Upper lobe of left lung (tissue), 4 donors: ENCODE data around the gene FYN.

Experiments used
- EP300 ChIP-seq, 4 donors: sonication (generic); formaldehyde crosslinking; IDR thresholded peaks; one replicate each; pipeline ENCODE4 v1.5.1; 2017; ENCODE audit warnings: antibody characterized with exemption in 4 of 4, control low read depth in 2 of 4
- POLR2A ChIP-seq, 4 donors: fragments of 450-650 bp; IDR thresholded peaks; one replicate each; pipeline ENCODE4 v1.5.1; 2016 to 2017; ENCODE audit warnings: antibody characterized with exemption in 4 of 4, mild to moderate bottlenecking in 2 of 4
- TF ChIP-seq, protein P1 (sequence below), 6 experiments: fragments of 450-650 bp in 4 of 6; fragments of 200-600 bp in 2 of 6; sonication (generic) in 2 of 6; IDR thresholded peaks; one replicate each; pipeline ENCODE4 v1.5.1; 2016 to 2019; ENCODE audit warnings: antibody characterized with exemption in 6 of 6

DNA sequence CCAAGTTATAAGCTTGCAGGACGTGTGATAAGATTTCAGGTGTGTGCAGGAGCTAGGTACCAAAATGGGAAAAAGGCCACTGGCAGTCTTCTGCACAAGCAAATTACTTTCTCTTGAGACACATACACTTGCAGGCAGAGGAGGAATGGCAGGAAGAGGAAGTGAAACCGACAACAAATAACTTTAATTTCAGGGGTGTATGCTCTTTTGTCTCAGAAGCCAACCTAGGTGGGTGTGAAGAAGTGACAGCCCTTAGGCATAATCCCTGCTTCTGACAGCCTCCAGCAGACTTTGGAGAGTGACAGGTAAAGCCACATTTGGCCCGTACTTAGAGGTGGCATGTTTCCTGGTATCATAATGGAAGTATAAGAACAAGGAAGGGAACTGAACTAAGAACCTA is 148.7 kb downstream of the FYN start:
- TF ChIP-seq, protein P1, sequence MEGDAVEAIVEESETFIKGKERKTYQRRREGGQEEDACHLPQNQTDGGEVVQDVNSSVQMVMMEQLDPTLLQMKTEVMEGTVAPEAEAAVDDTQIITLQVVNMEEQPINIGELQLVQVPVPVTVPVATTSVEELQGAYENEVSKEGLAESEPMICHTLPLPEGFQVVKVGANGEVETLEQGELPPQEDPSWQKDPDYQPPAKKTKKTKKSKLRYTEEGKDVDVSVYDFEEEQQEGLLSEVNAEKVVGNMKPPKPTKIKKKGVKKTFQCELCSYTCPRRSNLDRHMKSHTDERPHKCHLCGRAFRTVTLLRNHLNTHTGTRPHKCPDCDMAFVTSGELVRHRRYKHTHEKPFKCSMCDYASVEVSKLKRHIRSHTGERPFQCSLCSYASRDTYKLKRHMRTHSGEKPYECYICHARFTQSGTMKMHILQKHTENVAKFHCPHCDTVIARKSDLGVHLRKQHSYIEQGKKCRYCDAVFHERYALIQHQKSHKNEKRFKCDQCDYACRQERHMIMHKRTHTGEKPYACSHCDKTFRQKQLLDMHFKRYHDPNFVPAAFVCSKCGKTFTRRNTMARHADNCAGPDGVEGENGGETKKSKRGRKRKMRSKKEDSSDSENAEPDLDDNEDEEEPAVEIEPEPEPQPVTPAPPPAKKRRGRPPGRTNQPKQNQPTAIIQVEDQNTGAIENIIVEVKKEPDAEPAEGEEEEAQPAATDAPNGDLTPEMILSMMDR (IDR thresholded peaks at IDR 0.05): no peak
- TF ChIP-seq POLR2A (IDR thresholded peaks at IDR 0.05): no peak
- no peak for TF ChIP-seq EP300 (IDR thresholded peaks at IDR 0.05)
